ENCODE results near the gene RUNX2.

- TF ChIP-seq CTCF (IDR thresholded peaks at IDR 0.05) (no peak), POLR2A (IDR thresholded peaks at IDR 0.05) (no peak)
Observed at GRCh38 chr6:45645302-45645701, 317.2 kb downstream of the RUNX2 start.

Data from testis (tissue), 2 donors.